ENCODE data around the gene CXCL11.

GRCh38 chr4:76066546-76066945 is 30.7 kb upstream of the CXCL11 start:
- TF ChIP-seq CTCF (conservative IDR thresholded peaks at IDR 0.05) (no peak), EZH2 (IDR thresholded peaks at IDR 0.05; ENCODE audit: low read depth) (no peak)
